ENCODE data around the gene TIMM13.
"Not testable (repeated sequence)": the region's sequence is repeated elsewhere in the genome, so short reads cannot be mapped to it uniquely, and the experiment has no call there.

The TIMM13 gene

GRCh38 chr19:2429917-2430535 lies 2.6 kb upstream of the TIMM13 start:
- no peak for DNase-seq

- DNase-seq: no peak
Measured at GRCh38 chr19:2428756-2429711, 1.6 kb upstream of the TIMM13 start.

GRCh38 chr19:2428321-2428690 lies 920 bp upstream of the TIMM13 start:
- DNase-seq: no peak

GRCh38 chr19:2426611-2427428 lies 566 bp downstream of the TIMM13 start:
- DNase-seq: peak; percentile 33

- no peak for DNase-seq
Measured at GRCh38 chr19:2425622-2426581, 1.5 kb downstream of the TIMM13 start.

GRCh38 chr19:2424686-2425621 lies 2.4 kb downstream of the TIMM13 start:
- DNase-seq: peak; percentile 7

- no peak for DNase-seq
Measured at GRCh38 chr19:2423915-2424685, 3.3 kb downstream of the TIMM13 start.

GRCh38 chr19:2423071-2423914 lies 4.1 kb downstream of the TIMM13 start:
- DNase-seq: no peak

- no peak for DNase-seq
Measured at GRCh38 chr19:2421581-2422306, 5.6 kb downstream of the TIMM13 start.

- no peak for DNase-seq
Measured at GRCh38 chr19:2420490-2420889, 6.9 kb downstream of the TIMM13 start.

- DNase-seq: no peak
Measured at GRCh38 chr19:2419754-2420153, 7.6 kb downstream of the TIMM13 start.

- DNase-seq: no peak
Measured at GRCh38 chr19:2417881-2418406, 9.4 kb downstream of the TIMM13 start.

GRCh38 chr19:2417436-2417835 lies 9.9 kb downstream of the TIMM13 start:
- not testable (repeated sequence) for DNase-seq

GRCh38 chr19:2416321-2417097 lies 10.9 kb downstream of the TIMM13 start:
- DNase-seq: no peak

GRCh38 chr19:2415973-2416319 lies 11.4 kb downstream of the TIMM13 start:
- no peak for DNase-seq

GRCh38 chr19:2415281-2415972 lies 12.0 kb downstream of the TIMM13 start:
- no peak for DNase-seq

- DNase-seq: no peak
Measured at GRCh38 chr19:2413629-2414028, 13.8 kb downstream of the TIMM13 start.

Measured in stimulated activated naive CD4-positive, alpha-beta T cell treated with Interleukin-2 at 50 U/mL for 16 hours (primary cell).